GM18861 (cell line): Measurements from ENCODE around the gene UROS.

Experiments
- ATAC-seq: cut with Tn5 transposase; IDR thresholded peaks from one replicate; pipeline ENCODE4 v1.9.1; 2021; ENCODE audit not compliant: unreplicated experiment

UROS gene

DNA sequence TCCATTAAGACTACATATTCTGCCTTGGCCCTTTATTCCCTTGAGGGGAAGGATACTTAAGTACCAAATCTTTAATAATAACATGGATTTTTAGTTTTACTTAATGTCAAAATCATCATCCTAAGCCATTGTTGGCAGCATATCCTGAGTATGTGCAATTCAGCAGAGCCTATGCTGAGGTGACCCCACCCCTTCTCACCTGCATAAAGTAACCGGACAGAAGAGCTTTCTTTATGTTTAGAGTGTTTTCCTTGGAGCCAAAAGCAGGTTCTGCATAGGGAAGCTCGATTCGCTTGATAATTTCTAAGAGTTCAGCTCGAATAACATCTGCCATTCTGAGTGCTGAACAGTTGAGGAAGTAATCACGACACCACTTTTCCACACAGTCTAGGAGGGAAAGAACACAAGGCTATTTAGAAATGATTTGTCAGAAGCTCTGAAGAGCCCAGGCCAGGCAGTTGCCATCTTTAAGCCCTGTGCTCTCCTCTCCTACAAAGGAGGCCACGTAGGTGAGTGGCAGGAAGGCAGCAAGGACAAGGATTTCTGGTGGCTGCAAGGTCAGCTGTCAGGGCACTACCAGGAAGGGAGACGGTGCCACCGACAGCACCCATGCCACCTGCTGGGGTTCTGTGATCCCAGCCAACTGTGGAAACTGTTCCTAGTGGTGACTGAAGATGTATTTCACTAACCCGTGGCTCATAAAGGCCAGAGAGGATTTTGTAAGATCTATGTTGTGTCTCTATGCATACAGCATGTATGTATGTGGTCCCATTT, 15.9 kb upstream of the UROS start:
- no peak for ATAC-seq

DNA sequence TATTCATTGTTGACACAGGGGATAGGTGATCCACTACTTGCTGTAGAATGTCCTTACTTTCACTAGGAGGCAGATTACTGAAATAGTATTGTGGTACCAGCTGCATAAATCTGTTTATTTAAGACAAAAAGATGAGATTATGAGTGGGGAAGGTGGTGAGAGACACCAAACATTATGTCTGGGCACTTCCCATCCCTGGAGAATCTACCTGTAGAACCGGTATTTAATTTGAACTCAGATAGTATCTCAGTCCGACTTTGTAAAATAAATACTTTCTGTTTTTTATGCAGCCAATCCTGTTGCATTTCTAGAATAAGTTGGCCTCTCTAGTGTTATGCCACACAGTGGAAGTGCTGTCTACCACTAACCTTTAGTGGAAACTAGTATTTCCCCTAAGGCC, 13.7 kb upstream of the UROS start:
- no peak for ATAC-seq

DNA sequence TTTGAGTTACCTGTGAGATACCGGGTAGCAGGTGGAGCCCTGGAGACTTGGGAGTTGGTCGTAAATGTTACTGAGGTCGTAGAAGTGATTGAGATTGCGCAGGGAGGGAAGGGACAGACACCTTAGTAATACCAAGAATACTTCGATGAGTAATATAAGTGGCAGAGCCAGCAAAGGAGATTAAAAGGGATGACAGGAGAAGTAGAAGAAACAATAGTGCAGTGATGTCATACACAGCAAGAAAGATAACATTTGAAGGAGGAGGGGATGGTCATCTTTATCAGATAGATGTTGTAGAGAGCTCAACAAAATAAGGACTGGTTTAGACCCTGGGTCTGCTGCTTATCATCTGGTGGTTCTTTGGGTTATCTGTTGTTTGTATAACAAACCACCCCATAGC, 5.3 kb upstream of the UROS start:
- ATAC-seq, result no peak

DNA sequence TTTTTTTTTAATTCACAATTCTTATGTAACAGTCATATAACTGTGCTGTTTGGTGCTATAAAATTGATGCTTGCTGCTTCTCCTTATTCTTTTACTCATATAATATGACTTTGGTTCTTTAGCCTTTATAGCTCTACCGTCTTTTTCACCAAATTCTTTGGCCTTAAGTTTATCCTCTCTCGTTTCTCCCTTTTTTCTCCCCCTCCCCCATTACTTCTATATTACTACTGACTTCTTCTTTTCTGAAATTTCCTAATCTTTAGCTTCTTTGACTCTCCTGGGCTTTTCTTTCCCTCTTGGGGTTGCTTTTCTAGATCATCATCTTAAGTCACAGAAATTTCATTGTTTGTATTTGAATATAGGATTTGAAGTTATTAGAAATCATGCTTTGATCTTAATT, 4.1 kb upstream of the UROS start:
- no peak for ATAC-seq

DNA sequence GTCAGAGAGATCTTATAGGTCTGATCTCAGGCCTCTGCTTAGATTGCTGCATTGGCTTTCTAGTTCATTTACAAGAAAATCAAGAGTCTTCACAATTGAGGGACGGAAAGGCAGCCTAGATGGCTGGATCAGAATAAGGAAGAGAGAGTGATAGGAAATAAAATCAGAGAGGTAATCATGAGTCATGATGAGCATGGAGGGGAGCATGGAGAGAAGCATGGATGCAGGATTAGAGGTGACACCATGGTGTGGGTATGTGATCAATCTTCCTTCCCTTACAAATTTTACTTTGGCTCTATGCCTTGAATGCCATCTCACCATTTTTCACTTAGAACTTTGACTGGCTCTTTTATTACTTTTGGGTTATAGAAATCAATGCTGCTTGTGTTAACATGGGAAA, 1.7 kb upstream of the UROS start:
- ATAC-seq, result no peak

DNA sequence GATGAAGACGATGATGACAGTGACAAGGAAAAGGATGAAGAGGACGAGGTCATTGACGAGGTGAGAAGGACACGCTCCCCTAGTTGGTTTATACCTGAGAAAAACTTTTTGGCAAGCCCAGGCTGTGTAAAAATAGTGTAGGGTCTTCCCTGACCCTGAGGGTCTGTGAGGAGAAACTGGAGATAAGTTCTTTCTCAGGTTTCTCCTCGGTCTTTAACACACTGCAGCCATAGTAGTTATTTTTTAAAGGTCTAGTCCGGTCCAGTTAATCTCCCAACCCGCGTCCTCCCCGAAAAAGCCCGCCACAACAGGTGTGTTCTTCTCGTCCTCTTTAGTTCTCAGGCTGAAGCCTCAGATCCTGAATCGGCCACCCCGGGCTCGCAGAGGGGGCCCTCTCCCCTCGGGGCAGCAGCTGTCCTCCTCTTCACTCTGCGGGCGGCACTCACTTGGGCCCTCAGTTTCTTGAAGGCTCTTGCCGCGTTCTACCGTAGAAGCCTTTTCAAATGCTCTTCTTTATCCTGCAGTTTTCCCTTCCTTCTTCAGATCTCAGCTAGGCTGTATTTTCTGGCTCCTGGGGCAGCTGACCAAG, 699 bp upstream of the UROS start:
- ATAC-seq, result no peak

DNA sequence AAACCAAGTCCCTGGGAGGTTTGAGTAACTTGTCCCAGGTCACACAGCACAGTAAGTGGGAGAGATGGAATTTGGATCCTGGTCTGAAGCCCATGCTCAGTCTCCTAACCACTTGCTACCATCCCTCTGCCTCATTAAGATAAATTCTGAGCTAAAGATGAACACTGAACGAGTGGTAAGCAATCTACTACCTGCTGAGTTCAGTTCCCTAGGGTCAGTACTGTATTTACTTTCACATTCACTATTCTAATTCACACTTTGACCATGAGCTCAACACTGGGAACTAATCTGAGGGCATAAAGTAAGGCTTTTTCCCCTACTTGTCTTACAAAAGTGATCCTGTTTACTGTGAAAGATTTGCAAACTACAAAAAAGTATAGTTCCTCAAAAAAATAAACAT, 2.4 kb downstream of the UROS start:
- peak; percentile 66 for ATAC-seq

DNA sequence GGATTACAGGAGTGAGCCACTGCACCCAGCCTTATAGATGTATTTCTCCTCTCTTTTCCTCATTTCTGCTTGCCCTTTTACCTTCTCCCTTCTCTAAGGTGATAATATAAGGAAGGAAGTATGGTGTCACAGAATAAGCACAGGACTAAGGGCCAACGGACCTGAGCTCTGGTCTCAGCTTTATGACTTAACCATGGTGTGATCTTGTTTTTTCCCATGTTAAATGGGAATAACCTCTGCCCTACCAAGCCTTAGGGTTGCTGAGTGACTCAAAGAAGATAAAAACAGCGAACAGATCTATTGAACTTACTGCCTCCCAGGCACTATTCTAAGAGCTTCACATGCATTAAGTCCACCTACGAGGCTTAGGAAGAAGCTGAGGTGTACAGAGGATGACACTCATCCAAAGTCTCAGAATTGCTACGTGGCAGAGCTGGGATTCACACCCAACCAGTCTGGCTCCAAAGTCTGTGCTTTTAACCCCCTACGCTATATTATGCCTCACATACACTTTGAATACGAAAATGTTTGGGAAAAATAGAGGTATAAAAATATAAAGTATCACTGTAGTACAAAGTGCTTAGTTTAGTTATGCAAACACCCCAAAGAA, 5.6 kb downstream of the UROS start:
- ATAC-seq, result no peak

DNA sequence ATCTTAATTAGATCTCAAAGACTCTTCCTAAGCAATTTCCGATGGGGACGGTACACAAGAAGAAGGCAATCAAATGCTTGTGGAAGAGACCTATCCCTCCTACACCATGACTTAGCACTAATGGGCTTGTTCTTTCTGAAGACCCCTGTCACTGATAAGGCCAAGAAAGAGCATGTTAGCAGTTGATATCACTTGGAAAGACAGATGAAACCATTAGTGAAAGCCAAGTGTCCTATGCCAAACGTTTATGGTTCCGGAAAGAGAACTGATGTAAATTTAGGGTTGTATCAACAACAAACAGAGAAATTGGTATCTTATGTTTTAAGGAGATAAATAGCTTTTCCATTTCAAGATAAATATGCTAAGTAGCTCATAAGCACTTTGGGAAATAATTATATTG, 6.5 kb downstream of the UROS start:
- no peak for ATAC-seq

DNA sequence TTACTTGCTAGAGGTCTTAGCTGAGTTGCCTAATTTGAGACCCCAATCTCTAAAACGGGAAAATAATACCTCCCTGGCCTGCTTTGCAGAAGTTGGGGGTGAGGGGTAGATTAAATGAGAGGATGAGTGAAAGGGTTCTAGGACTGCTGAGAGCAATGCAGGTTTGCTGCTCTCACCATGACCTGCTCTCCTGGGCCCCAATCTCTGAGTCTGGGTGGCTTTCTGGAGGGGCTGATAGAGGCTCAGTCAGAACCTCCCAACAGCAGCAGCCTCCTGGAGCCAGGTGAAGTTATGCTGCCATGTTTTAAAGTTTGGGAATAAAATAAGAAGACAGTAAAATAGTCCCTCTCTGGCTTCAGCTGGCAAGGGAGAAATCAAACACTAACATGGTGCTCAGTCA, 7.3 kb downstream of the UROS start:
- no peak for ATAC-seq

DNA sequence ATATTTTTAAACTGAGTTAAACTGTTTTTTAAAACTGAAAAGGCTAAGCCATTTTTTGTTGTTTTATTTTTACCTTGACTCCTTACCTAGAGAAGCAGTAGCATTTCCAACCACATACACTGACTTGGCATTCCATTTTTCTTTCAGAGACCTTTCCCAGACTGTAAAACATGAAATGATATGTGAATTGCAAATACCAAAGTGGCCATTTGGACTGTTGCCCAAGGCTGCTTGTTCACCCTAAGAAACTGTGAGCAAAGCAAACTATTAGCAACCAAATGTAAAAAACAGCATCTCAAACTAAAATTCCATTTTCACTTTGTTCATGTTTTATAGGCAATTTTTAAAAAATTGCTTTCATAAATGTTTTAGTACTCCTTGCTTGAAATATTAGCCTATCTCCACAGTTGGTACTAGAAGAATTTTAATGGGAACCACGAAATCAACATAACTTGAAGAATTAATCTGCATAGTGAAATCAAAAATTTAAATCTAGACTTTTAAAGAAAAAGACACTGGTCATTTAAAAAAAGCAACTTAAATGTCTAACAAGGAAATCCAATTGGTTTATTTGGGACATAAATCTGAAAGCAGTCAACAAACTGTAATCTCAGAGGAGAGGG, 10.8 kb downstream of the UROS start:
- no peak for ATAC-seq

DNA sequence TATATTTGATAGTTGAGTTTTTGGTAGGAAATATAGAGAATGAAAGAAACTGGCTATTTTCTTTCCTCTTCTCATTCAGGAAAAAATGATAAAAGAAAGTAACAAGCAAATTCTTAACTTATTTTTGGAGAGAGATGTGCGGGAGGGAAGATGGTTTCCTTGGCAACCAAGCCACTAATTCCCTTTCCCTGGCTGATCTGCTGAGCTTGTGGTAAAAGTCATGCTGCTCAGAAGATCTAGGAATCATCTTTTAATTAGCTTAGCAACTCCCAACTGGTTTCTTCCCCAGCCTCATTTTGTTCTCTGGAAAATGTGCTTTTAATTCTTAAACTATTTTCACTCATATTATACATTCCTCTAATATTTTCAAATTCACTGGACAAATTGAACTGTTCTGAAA, 11.8 kb downstream of the UROS start:
- no peak for ATAC-seq

DNA sequence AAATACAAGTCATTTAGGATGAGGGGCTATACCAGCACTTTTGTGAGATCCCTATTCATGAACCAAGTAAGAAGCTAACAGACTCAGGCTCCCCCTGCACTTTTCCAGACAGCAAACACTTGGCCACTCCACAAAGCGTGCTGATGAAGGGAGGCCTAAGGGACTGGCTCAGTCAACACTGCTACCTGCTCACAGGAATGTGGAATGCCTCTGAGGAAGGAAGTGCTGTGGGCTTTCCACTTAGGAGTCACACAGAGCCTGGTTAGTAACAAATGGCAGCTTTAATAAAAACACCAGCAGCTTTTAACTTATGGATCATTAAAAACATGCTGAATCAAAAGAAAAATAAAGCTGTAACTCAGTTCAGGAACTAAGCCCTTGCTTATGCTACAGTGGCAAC, 15.0 kb downstream of the UROS start:
- ATAC-seq, result no peak

DNA sequence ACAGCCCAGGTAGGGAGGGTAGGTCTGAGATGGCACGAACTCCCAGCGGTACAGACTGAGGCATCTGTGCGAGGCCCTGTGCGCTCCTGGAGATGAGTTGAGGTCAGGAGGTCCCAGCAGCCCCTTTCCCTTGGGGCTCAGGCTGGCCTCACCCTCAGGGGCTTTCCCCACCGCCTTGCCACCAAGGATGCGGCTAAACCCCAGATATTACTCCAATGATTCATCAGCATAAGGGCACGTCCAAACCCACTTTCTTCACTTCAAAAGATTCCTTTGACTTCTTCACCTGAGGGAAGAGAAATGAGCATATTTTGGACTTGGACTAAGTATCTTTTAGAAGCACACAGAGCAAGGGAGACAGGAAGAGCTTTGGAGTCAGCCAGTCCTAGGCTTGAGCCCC, 20.3 kb downstream of the UROS start:
- ATAC-seq, result no peak

DNA sequence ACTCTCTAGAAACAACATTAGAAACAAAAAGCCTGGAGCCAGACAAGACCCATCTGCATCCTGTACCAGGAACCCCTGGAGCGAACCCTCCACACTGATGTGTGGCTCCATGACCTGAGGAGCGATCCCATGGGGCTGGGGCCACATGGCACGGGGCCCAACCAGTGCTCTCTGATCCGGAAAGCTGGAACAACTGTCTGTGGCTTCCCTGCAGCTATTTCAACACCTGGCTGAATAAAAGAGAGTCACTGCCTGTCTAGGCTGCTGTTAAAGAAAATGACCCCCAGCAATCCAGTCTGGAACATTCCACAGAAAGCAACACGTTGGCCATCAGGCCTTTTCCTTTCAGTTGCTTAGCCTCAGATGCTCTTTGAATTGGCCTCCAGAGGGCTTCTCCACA, 20.9 kb downstream of the UROS start:
- ATAC-seq, result no peak

DNA sequence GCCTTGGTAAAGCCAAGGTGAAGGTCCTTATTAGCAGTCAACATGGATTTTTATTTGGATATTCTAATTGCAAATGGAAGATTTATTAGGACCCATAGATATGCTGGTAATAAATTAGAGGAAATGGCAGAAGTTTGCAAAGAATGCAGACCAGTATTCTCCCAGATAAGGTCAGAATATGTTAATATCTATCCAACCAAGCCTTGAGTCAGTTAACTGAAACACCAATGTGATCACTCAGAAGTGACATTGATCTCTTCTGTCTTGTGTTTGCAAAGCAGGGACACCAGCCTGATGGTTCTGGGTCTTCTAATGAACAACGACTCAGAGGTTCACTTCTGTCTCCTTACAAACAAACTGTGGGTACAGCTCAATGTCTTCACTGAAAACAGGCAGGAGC, 21.5 kb downstream of the UROS start:
- ATAC-seq, result no peak

DNA sequence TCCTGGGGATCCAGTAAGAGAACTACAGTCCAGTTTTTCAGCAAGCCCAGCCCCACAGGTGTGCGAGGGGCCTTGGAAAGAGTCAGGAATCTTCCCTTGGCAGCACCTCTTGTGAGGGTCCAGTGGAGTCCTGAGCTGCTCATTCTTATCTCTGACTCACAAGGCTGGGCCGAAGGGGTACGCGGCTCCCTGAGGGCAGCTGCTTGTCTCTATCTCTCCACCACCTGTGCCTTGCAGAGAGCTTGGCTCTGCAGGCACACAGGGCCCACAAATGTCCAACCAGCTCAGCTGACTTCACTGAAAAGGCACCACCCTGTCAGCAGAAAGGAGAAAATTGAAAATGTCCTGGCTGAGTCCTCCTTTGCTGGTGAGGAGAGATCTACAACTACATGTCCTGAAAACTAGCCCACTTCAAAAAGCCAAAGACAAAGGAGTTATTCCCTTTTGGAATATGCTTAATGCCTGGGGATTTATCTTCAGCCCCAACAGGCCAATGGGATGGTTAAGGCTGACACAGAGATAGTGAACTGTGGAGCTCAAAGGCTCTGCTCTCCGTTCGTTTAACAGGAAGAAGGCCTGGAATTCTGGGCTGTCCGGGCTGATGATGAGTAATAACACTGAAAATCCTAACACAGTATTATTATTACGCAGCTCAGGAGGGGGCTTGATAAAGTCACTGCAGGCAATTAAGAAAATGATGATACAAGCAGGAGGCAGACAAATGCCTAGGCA, 23.4 kb downstream of the UROS start:
- no peak for ATAC-seq

DNA sequence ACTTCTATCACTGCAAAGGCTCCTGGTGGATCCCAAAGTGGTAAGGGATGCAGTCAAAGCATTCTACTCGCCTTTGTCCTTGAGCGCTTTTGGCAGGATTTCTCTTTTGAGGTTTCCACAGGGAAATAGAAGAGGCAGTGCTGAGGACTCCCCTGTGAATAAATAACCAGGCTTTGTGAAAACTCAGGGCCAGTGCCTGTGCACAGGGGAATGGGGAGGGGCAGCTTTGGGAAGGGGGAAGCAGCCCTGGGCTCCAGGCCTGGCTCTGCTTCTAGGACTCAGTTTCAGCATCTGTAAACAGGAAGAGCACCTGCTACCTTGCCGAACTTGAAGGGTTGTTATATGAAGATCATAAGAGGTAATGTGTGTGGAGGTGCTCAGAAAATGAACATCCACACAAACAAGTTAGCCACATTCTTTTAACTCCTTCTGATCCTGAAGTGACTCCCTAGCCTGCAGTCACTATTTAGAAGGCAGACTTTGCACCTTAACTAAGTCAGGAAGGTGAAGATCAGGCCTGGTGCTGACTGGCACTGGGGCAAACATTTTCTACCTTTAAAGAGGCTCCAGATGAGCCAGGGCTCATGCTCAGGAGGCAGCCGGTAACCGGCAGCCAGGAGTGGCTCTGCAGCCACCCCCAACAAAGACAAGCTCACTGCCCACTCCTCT, 24.9 kb downstream of the UROS start:
- no peak for ATAC-seq

DNA sequence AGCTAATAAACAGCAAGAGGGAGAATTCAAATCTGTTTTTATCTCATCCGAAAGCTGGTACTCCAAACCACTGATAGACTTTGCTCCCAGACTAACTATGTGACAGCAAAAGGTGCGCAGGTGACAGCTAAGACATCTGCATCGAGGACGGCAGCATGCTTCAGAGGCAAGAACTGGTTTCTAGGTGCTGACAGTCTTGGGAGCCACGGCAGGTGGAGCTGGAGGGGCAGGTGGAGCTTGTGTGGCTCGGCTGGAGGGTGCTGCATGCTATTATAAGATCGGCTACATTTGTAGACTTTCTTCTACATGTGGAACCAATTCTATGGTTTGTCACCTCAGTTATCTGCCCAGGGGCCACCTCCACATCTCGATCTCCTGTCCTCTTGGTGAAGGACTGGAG, 25.6 kb downstream of the UROS start:
- ATAC-seq, result no peak

DNA sequence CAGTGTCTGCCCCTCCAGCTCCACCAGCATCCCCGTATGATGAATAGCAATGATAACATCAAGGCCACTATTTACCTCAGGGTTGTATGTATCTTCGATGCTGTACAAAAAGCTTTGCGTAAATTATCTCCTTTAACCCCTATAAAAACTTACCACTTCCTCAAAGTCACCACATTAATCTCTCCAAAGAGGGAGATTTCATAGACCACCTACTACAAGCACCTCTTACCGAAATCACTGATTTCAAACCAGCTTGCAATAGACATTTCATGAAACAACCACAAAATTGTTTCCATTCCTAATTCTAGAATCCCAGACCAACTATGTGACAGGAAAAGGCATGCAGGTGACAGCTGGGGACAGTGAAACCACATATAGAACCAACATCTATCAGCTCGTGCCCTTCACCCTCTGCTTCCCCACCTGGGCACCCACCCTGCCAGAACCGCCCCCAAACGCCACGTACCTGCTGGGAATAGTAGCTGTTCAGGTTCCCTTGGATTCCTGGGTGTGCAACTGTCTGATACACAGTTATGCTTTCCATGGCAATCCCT, 27.3 kb downstream of the UROS start:
- no peak for ATAC-seq

DNA sequence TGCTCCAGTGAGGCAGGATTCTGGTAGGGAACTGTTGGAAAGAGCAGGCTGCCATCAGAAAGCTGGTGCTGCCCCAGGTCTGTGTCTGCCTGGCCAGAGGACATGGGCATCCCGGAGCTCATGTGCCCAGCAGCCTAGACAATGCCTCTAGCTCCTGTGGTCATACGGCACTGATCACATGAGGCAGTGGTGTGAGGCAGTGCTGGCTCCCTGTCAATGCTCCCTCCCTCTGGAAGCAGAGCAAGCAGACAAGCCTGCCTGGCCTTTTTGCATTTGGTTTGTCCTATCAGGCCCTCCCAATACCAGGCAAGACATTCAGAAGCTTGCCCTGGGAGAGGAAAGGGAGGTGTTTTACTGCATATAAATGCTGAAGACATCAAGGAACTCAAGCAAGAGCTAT, 27.9 kb downstream of the UROS start:
- ATAC-seq, result no peak
